GDM1 (cell line): ENCODE results near the gene NKPD1.

ENCODE experiments used
- DNase-seq: peaks from one replicate; lab custom pipeline; 2025; lab: John Stamatoyannopoulos, UW

Gene NKPD1

DNA sequence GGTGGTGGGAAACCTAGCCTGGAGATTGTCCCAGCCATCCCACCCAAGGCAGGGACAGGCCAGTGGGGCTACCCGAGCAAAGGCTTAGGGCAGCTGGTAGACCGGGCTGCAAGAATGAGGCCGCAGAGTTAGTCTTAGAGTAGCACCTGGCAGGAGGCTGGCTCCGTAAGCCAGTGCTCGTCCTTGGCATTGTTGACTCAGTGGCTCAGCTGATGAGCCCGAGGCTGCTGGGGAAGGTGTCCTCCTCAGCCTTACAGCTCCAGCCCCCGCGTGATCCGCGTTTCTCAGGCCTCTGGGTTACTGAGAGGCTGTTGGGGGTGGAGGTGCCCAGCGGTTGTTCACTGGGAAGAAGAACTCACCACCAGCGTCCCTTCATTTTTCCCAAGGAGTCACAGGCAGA, 43.1 kb downstream of the NKPD1 start:
- no peak for DNase-seq

GRCh38 chr19:45117167-45117594, 43.6 kb downstream of the NKPD1 start:
- DNase-seq = peak; percentile 74

- no peak for DNase-seq
Observed at GRCh38 chr19:45115809-45116615, 44.8 kb downstream of the NKPD1 start.

DNA sequence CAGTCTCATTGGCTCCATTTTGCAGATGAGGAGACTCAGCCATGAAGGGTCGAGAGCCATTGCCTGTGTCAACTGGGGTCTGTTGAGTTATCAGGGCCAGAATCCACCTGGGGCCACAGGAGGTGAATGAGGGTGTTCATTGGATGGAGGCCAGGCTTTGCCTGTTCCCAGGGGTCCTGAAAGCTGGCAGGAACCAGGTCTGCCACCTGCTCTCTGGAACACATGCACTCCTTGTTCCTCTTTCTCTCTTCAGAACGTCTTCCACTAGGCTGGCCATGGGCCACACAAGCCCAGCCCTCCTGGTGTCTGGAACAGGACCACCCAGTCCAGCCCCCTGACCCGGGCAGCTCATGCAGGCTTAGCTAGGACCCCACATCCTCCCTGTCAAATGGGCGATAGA, 46.7 kb downstream of the NKPD1 start:
- no peak for DNase-seq

GRCh38 chr19:45113628-45114027, 47.2 kb downstream of the NKPD1 start:
- DNase-seq = no peak

- no peak for DNase-seq
Observed at GRCh38 chr19:45112111-45112827, 48.5 kb downstream of the NKPD1 start.
